HG03064 (cell line): ENCODE data around the gene ZBTB20.

Source experiments
- ATAC-seq: cut with Tn5 transposase; IDR thresholded peaks from one replicate; pipeline ENCODE4 v1.9.1; 2021; ENCODE audit warnings: low read depth; ENCODE audit not compliant: unreplicated experiment

ZBTB20 gene

GRCh38 chr3:115092220-115092791, 54.8 kb downstream of the ZBTB20 start:
- ATAC-seq, result no peak

- ATAC-seq, result no peak
Observed at GRCh38 chr3:115090712-115091111, 56.4 kb downstream of the ZBTB20 start.

GRCh38 chr3:115089481-115089880, 57.6 kb downstream of the ZBTB20 start:
- no peak for ATAC-seq

GRCh38 chr3:115087512-115087911, 59.6 kb downstream of the ZBTB20 start:
- ATAC-seq, result no peak

- ATAC-seq, result no peak
Observed at GRCh38 chr3:115086344-115086743, 60.7 kb downstream of the ZBTB20 start.

GRCh38 chr3:115085197-115085865, 61.8 kb downstream of the ZBTB20 start:
- no peak for ATAC-seq

GRCh38 chr3:115084686-115085085, 62.4 kb downstream of the ZBTB20 start:
- ATAC-seq, result no peak

- ATAC-seq, result no peak
Observed at GRCh38 chr3:115082260-115082659, 64.8 kb downstream of the ZBTB20 start.

- no peak for ATAC-seq
Observed at GRCh38 chr3:115081444-115081843, 65.6 kb downstream of the ZBTB20 start.

- ATAC-seq, result no peak
Observed at GRCh38 chr3:115077501-115078250, 69.4 kb downstream of the ZBTB20 start.

GRCh38 chr3:115074502-115074901, 72.6 kb downstream of the ZBTB20 start:
- ATAC-seq, result no peak

- ATAC-seq, result no peak
Observed at GRCh38 chr3:115072265-115073021, 74.6 kb downstream of the ZBTB20 start.

GRCh38 chr3:115071601-115072000, 75.5 kb downstream of the ZBTB20 start:
- no peak for ATAC-seq

GRCh38 chr3:115071166-115071565, 75.9 kb downstream of the ZBTB20 start:
- no peak for ATAC-seq

- ATAC-seq, result no peak
Observed at GRCh38 chr3:115068799-115069198, 78.3 kb downstream of the ZBTB20 start.

GRCh38 chr3:115062412-115062956, 84.6 kb downstream of the ZBTB20 start:
- no peak for ATAC-seq

GRCh38 chr3:115062009-115062408, 85.1 kb downstream of the ZBTB20 start:
- no peak for ATAC-seq

GRCh38 chr3:115052906-115053305, 94.2 kb downstream of the ZBTB20 start:
- ATAC-seq, result no peak

- ATAC-seq, result no peak
Observed at GRCh38 chr3:115042351-115042750, 104.7 kb downstream of the ZBTB20 start.

GRCh38 chr3:115040673-115041286, 106.3 kb downstream of the ZBTB20 start:
- no peak for ATAC-seq
